ENCODE results near the gene TFAP2E.
"Not testable (repeated sequence)": the region's sequence is repeated elsewhere in the genome, so short reads cannot be mapped to it uniquely, and the experiment has no call there.

Gene TFAP2E

GRCh38 chr1:35577071-35577998, 4.2 kb downstream of the TFAP2E start:
- Histone ChIP-seq H3K27me3 (peaks cover 46% of the 10 kb centered on the region), H3K4me2 (peak overlapping the region; percentile 100), H3K4me1 (peaks cover 68% of the 10 kb centered on the region), H4K20me1 (0 out of 2 replicates have a peak, but pooled peaks cover 8% of the 10 kb centered on the region), H3K9me3 (peaks cover 5% of the 10 kb centered on the region; the same call in 1 of the 2 replicates), H3K27ac (peak overlapping the region; percentile 95), H3K36me3 (no peaks in the 10 kb centered on the region), H3K9ac (peak overlapping the region; percentile 80), H3K4me3 (peak overlapping the region; percentile 66)
- peak; percentile 71 for TF ChIP-seq Cebpa-rat (IDR thresholded peaks at IDR 0.05)

- Histone ChIP-seq H3K9me3 (no peaks in the 10 kb centered on the region), H4K20me1 (no peaks in the 10 kb centered on the region), H3K9ac (no peak overlapping the region), H3K27me3 (peaks cover 11% of the 10 kb centered on the region; the same call in 1 of the 2 replicates), H3K27ac (no peak overlapping the region), H3K4me2 (no peak overlapping the region), H3K4me3 (no peak overlapping the region), H3K36me3 (no peaks in the 10 kb centered on the region), H3K4me1 (peaks cover 43% of the 10 kb centered on the region)
- TF ChIP-seq Cebpa-rat (IDR thresholded peaks at IDR 0.05): no peak
Measured at GRCh38 chr1:35580949-35581388, 7.9 kb downstream of the TFAP2E start.

GRCh38 chr1:35581621-35582020, 8.5 kb downstream of the TFAP2E start:
- not testable (repeated sequence) for H3K9ac ChIP-seq, H3K36me3 ChIP-seq, H3K27ac ChIP-seq, H4K20me1 ChIP-seq, H3K27me3 ChIP-seq, H3K4me3 ChIP-seq, H3K4me2 ChIP-seq, H3K9me3 ChIP-seq
- peaks cover 37% of the 10 kb centered on the region for H3K4me1 ChIP-seq

GRCh38 chr1:35585281-35585680, 12.2 kb downstream of the TFAP2E start:
- Histone ChIP-seq H3K4me2 (no peak overlapping the region), H3K9me3 (no peaks in the 10 kb centered on the region), H3K27me3 (no peaks in the 10 kb centered on the region), H4K20me1 (no peaks in the 10 kb centered on the region), H3K9ac (no peak overlapping the region), H3K27ac (no peak overlapping the region), H3K4me3 (no peak overlapping the region), H3K4me1 (peaks cover 5% of the 10 kb centered on the region; the same call in 1 of the 2 replicates), H3K36me3 (no peaks in the 10 kb centered on the region)
- no peak for TF ChIP-seq Cebpa-rat (IDR thresholded peaks at IDR 0.05)

GRCh38 chr1:35585805-35586204, 12.7 kb downstream of the TFAP2E start:
- not testable (repeated sequence) for H3K36me3 ChIP-seq, H3K4me1 ChIP-seq, H3K27me3 ChIP-seq, H3K4me2 ChIP-seq, H3K4me3 ChIP-seq, H4K20me1 ChIP-seq, H3K9me3 ChIP-seq, H3K9ac ChIP-seq, H3K27ac ChIP-seq

GRCh38 chr1:35586808-35587207, 13.7 kb downstream of the TFAP2E start:
- no peaks in the 10 kb centered on the region for H3K9me3 ChIP-seq
- H3K27me3 ChIP-seq: no peaks in the 10 kb centered on the region
- no peak overlapping the region for H3K4me3 ChIP-seq
- H3K27ac ChIP-seq: no peak overlapping the region
- no peak for TF ChIP-seq Cebpa-rat (IDR thresholded peaks at IDR 0.05)
- H3K4me1 ChIP-seq: no peaks in the 10 kb centered on the region
- no peaks in the 10 kb centered on the region for H3K36me3 ChIP-seq
- no peak overlapping the region for H3K9ac ChIP-seq
- H3K4me2 ChIP-seq: no peak overlapping the region
- no peaks in the 10 kb centered on the region for H4K20me1 ChIP-seq

GRCh38 chr1:35587736-35588135, 14.6 kb downstream of the TFAP2E start:
- no peaks in the 10 kb centered on the region for H3K27me3 ChIP-seq
- no peaks in the 10 kb centered on the region for H3K9me3 ChIP-seq
- no peaks in the 10 kb centered on the region for H4K20me1 ChIP-seq
- H3K4me3 ChIP-seq: no peak overlapping the region
- no peak overlapping the region for H3K9ac ChIP-seq
- no peak overlapping the region for H3K27ac ChIP-seq
- peaks cover 3% of the 10 kb centered on the region; the same call in 1 of the 2 replicates for H3K4me1 ChIP-seq
- no peak overlapping the region for H3K4me2 ChIP-seq
- no peaks in the 10 kb centered on the region for H3K36me3 ChIP-seq
- no peak for TF ChIP-seq Cebpa-rat (IDR thresholded peaks at IDR 0.05)

GRCh38 chr1:35588197-35588910, 15.2 kb downstream of the TFAP2E start:
- H3K27ac ChIP-seq: no peak overlapping the region
- no peak overlapping the region for H3K9ac ChIP-seq
- H3K4me1 ChIP-seq: peaks cover 9% of the 10 kb centered on the region
- H3K4me2 ChIP-seq: no peak overlapping the region
- H3K4me3 ChIP-seq: no peak overlapping the region
- H3K36me3 ChIP-seq: no peaks in the 10 kb centered on the region
- H4K20me1 ChIP-seq: no peaks in the 10 kb centered on the region
- H3K9me3 ChIP-seq: no peaks in the 10 kb centered on the region
- no peaks in the 10 kb centered on the region for H3K27me3 ChIP-seq
- TF ChIP-seq Cebpa-rat (IDR thresholded peaks at IDR 0.05): no peak

- no peak for TF ChIP-seq Cebpa-rat (IDR thresholded peaks at IDR 0.05)
- Histone ChIP-seq H3K36me3 (no peaks in the 10 kb centered on the region), H3K4me3 (no peak overlapping the region), H3K9me3 (no peaks in the 10 kb centered on the region), H3K9ac (no peak overlapping the region), H3K4me2 (no peak overlapping the region), H4K20me1 (no peaks in the 10 kb centered on the region), H3K27ac (no peak overlapping the region), H3K27me3 (no peaks in the 10 kb centered on the region), H3K4me1 (peaks cover 14% of the 10 kb centered on the region)
Measured at GRCh38 chr1:35589516-35590427, 16.7 kb downstream of the TFAP2E start.
